Measurements from ENCODE around the gene LMBR1L. TPM values are rescaled to one million over a fixed set of nuclear protein-coding genes. Genes with fewer than 3 reads are reported as not detected.

LMBR1L gene
- total RNA-seq, 1 experiment from 2014 or later, result 55.1 TPM

DNA sequence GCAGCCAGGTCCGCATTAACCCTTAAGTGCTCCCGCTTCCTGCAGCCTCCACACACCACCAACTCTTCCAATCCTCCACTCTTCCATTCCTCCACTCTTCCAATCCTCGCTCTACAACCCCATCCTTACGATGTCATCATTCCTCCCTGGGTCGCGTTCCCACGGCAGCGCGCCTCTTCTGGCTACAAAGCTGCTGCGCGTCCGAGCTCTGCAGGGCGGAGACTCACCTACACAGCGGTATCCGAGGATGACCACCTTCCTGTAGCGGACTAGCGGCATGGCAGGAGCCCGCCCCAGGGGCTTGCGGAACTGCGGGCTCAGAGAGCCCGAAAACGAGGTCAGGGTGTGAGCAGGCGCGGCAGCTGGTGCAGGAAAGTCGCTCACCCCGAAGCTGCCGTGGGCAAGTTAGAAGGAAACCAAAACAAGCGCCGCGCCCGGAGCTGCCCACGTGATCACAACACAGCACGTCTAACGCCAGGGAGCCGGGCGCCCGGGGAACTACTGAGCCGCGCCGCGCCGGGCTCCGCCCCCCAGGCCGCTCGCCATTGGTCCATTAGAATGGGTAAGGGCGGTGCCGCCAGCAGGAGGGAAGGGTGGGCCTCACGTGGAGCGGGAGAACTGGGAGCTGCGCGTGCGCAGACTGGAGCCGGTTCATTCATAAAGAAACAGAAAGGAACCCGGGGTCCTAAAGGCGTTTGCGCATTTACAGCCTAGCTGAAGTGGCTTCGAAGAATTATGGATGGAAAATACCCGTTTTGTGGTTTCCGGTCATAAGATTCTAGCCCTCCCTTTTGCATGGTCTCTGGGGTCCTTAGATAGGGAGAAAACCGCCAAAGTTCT lies 40.9 kb downstream of the LMBR1L start, which contains the start of gene RHEBL1:
RHEBL1 (minus strand) TSS at position 473 of the 840 bp plus-strand sequence; CDS start at position 279, 194 bp downstream.
- Histone ChIP-seq H3K4ac (ENCODE audit: low read depth, low read length) (no peak within 1 kb of the TSS), H3K4me2 (ENCODE audit: insufficient read depth, insufficient read length, low read length) (peak within 1 kb of the TSS; percentile 77), H2BK12ac (ENCODE audit: insufficient read length, low read depth, low read length) (no peak within 1 kb of the TSS), H4K91ac (ENCODE audit: insufficient read length, low read depth, low read length) (no peak within 1 kb of the TSS), H3K18ac (ENCODE audit: insufficient read length, low read depth, low read length) (no peak within 1 kb of the TSS), H3K79me2 (ENCODE audit: insufficient read depth, low read length) (no peaks in the 10 kb centered on the region), H2BK5ac (ENCODE audit: insufficient read length, low read length) (no peak within 1 kb of the TSS), H2BK15ac (ENCODE audit: low read depth, low read length) (no peak within 1 kb of the TSS), H4K5ac (ENCODE audit: insufficient read length, low read depth, low read length) (no peak within 1 kb of the TSS), H2AK5ac (ENCODE audit: insufficient read length, low read length) (no peak within 1 kb of the TSS), H3T11ph (ENCODE audit: low read length) (no peak within 1 kb of the TSS), H3K27me3 (ENCODE audit: insufficient read depth, low read length) (no peaks in the 10 kb centered on the region), H4K20me1 (ENCODE audit: control insufficient read depth, insufficient read depth, insufficient read length) (no peaks in the 10 kb centered on the region), H3K14ac (ENCODE audit: insufficient read depth, low read length) (no peak within 1 kb of the TSS), H3K23ac (ENCODE audit: insufficient read length, low read depth, low read length) (no peak within 1 kb of the TSS), H3K27ac (ENCODE audit: insufficient read length, low read depth, low read length) (no peak within 1 kb of the TSS), H3K56ac (ENCODE audit: insufficient read length, low read depth, low read length) (no peak within 1 kb of the TSS), H3K9ac (ENCODE audit: extremely low read depth, insufficient read length, low read length) (peak within 1 kb of the TSS; percentile 26), H3K9me3 (ENCODE audit: control insufficient read depth, low read depth, low read length) (no peaks in the 10 kb centered on the region), H3K4me1 (ENCODE audit: insufficient read depth, low read length) (no peaks in the 10 kb centered on the region), H2BK120ac (ENCODE audit: low read depth, low read length, poor library complexity, severe bottlenecking) (no peak within 1 kb of the TSS), H3K79me1 (ENCODE audit: insufficient read depth, low read depth, low read length, poor library complexity, severe bottlenecking) (no peaks in the 10 kb centered on the region), H3K23me2 (ENCODE audit: insufficient read length, low read depth, low read length, poor library complexity, severe bottlenecking) (peaks cover 4% of the 10 kb centered on the region), H2BK20ac (ENCODE audit: low read depth, low read length, poor library complexity, severe bottlenecking) (no peak within 1 kb of the TSS), H4K8ac (replicated peaks; ENCODE audit: insufficient read length, low read depth, low read length) (no peak within 1 kb of the TSS), H2AFZ (ENCODE audit: low read length) (no peak within 1 kb of the TSS)
- peak within 1 kb of the TSS in 2 of 3 experiments; percentile 66 to 69; a peak in 4 of 7 replicates for H3K27ac Mint-ChIP-seq
- WGBS (ENCODE audit: extremely low coverage, insufficient read length, low lambda C conversion rate), result 100% methylated on average over 2 of the region's 60 CpGs
- peaks cover 31% of the 10 kb centered on the region for H3K27me3 Mint-ChIP-seq (ENCODE audit: low read depth)
- DNase-seq, result peak; percentile 98
- peak within 1 kb of the TSS; percentile 85 to 90 for H3K4me3 Mint-ChIP-seq
- H3K4me1 Mint-ChIP-seq, result peaks cover 21 to 22% of the 10 kb centered on the region in 2 experiments
- H3K36me3 Mint-ChIP-seq (ENCODE audit: insufficient read depth in 1 of 3, low read depth in 3 of 3), result peaks cover 0 to 3% (median 2%) of the 10 kb centered on the region in 3 experiments; a peak in 3 of 7 replicates
- no peaks in the 10 kb centered on the region for H3K9me3 Mint-ChIP-seq
- TF ChIP-seq, protein P1, sequence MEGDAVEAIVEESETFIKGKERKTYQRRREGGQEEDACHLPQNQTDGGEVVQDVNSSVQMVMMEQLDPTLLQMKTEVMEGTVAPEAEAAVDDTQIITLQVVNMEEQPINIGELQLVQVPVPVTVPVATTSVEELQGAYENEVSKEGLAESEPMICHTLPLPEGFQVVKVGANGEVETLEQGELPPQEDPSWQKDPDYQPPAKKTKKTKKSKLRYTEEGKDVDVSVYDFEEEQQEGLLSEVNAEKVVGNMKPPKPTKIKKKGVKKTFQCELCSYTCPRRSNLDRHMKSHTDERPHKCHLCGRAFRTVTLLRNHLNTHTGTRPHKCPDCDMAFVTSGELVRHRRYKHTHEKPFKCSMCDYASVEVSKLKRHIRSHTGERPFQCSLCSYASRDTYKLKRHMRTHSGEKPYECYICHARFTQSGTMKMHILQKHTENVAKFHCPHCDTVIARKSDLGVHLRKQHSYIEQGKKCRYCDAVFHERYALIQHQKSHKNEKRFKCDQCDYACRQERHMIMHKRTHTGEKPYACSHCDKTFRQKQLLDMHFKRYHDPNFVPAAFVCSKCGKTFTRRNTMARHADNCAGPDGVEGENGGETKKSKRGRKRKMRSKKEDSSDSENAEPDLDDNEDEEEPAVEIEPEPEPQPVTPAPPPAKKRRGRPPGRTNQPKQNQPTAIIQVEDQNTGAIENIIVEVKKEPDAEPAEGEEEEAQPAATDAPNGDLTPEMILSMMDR (conservative IDR thresholded peaks at IDR 0.05), result peak; percentile 18; the same call in 1 of the 3 replicates

All from H9 (cell line).